T47D (cell line): ENCODE measurements around the gene PPM1H.

Experiments used
- DNase-seq, 2 experiments: peaks; one replicate each; pipeline versions ENCODE4 v3.0.0 to v3.0.0-alpha.2; 2011 to 2012; ENCODE audit warnings: low read depth in 1 of 2, low spot score in 1 of 2
- JUND ChIP-seq: IDR thresholded peaks from 2 replicates; pipeline ENCODE4 v1.6.1; 2012; ENCODE audit warnings: low read depth
- in situ Hi-C: cut with HindIII; loops from 2 replicates; pipeline ENCODE4 v1.10.0; 2016; ENCODE audit warnings: low sequenced_read_pairs, low pct_unique_long_range_greater_than_20kb

Gene PPM1H

DNA sequence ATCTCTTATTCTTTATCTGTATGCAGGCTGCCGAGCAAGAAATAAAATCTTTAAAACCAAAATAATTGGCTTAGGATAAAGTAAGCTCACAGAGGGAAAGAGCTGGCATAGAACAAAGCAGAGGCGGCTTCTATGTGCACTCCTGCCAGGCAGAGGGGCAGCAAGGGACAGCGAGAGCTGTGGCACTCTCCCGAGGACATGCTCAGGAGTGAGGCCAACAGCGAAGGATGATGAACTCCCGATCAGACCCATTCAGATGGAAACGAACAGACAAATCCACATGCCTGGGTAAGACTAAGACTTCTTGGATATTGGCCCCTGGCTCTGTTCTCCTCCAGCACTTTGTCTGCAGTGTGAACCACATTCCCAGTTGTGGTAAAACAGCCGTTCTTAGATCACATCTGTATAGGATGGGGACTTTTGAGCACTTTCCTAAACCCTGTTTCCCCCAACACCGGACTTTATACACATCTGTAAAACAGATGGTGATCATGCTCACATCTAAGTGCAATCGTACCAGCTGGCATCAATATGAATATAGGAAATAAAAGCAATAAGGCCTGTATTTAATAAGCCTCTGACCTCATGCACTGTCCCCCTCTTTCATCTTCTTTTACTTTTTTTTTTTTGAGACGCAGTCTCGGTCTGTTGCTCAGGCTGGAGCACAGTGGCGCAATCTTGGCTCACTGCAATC, 134.1 kb downstream of the PPM1H start:
- in situ Hi-C loops, result no loop called here
- TF ChIP-seq JUND, result no peak
- DNase-seq, result no peak

DNA sequence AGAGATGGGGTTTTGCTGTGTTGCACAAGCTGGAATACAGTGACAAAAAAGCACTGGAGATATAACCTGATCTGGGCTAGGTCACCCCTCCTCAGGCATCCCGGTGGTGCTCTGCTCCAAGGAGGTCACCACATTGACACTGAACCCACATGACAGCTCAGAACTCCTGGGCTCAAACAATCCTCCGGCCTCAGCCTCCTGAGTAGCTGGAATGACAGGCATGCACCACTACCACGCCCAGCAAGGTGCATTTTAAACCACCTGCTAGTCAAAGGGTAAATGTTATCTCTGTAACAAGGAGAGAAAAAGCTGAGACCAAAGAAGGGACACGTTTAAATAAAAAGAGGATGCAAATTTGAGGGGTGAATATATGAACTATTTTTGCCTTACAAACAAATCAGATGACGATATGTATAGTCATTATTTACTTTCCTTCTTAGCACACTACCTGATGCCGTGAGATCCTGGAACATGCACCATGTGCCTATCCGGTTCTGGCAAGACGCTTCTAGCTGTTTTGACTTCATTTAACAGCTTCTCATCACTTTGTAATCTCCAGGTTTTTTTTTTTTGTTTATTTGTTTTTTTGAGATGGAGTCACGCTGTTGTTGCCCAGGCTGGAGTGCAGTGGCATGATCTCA, 135.1 kb downstream of the PPM1H start:
- no peak for TF ChIP-seq JUND
- in situ Hi-C loops, result no loop called here
- DNase-seq, result no peak

GRCh38 chr12:62799126-62799736, 135.7 kb downstream of the PPM1H start:
- in situ Hi-C loops, result no loop called here
- peak; percentile 65 to 76 for DNase-seq

GRCh38 chr12:62794218-62794583, 140.7 kb downstream of the PPM1H start:
- in situ Hi-C loops, result no loop called here
- no peak for DNase-seq
- no peak for TF ChIP-seq JUND

More at GRCh38 chr12:62799126-62799736, 135.7 kb downstream of the PPM1H start:
- no peak for TF ChIP-seq JUND

- DNase-seq, result peak; percentile 59 to 82
- TF ChIP-seq JUND, result no peak
- in situ Hi-C loops, result no loop called here
These were observed 141.4 kb downstream of the PPM1H start for GRCh38 chr12:62793256-62794217.

- no peak for DNase-seq
- TF ChIP-seq JUND, result no peak
- in situ Hi-C loops, result no loop called here
These were observed 142.6 kb downstream of the PPM1H start for GRCh38 chr12:62792236-62792870.

- in situ Hi-C loops, result no loop called here
- TF ChIP-seq JUND, result no peak
- no peak for DNase-seq
These were observed 145.1 kb downstream of the PPM1H start for GRCh38 chr12:62789851-62790250.

GRCh38 chr12:62787611-62788010, 147.3 kb downstream of the PPM1H start:
- no peak for TF ChIP-seq JUND
- in situ Hi-C loops, result no loop called here
- no peak for DNase-seq

DNA sequence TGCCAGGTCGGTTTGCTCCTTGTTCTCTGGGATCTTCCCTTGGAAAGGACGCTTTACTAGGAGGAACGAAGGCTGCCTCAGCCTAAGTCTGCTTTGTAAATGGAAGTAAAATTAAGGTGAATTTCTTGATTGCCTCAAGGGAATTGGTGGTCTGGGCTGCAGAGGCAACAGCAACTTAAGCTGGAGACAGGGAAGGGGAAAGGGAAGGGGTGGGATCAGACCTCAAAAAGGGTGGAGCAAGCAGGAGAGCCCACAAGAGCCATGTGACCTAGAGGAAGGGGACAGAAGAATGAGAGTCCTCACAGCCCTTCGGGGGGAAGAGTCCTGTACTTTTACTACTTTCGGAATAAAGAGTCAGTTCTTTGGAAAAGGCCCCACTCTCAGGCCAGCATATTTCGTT, 147.9 kb downstream of the PPM1H start:
- DNase-seq, result no peak
- in situ Hi-C loops, result no loop called here
- TF ChIP-seq JUND, result no peak

- in situ Hi-C loops, result no loop called here
- TF ChIP-seq JUND, result no peak
- no peak for DNase-seq
These were observed 148.9 kb downstream of the PPM1H start for GRCh38 chr12:62785941-62786559.

DNA sequence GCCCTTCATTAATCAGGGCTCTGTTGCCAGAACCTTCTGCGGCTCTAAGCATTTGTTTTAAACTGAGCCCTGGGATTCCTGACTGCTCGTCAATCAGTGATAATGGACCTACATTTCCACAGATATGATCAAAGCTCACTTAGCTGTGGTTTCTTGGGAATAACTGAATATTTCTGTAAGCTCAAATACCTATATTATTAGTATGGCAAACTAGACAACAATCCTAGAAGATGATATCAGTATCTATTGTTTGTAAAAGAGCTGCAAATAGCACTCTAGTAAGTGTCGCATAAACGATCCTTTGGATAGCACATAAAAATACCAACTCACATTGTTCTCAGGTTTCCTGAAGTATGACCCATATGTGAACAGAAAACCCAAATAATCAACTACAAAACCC, 150.4 kb downstream of the PPM1H start:
- no peak for TF ChIP-seq JUND
- in situ Hi-C loops, result no loop called here
- no peak for DNase-seq

DNA sequence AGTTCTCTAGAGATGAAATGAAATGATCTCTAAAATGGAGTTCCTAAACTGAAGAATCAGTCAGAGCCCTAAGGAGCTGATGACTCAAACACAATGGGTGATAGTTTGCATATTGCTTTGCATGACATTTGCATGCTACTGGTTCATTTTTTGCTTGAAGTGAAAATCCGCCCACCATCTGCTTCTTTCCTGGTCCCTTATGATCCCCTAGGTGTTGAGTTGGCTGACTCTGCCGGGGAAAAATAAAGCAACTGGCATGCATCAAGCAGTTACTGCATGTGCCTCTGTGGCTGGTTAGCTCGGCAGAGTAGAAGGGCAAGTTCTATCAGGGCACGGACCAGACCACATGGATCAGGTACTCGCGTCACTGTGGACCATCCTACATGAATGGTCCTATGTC, 151.1 kb downstream of the PPM1H start:
- TF ChIP-seq JUND, result no peak
- in situ Hi-C loops, result no loop called here
- DNase-seq, result no peak
